Suppressor macrophage (primary cell): ENCODE results near the gene SCNM1.
"Not testable (repeated sequence)": the region's sequence is repeated elsewhere in the genome, so short reads cannot be mapped to it uniquely, and the experiment has no call there.

Experiments
- DNase-seq, 4 experiments: peaks; one replicate each; pipeline ENCODE4 v3.0.0-alpha.2; 2020 to 2022

SCNM1 gene

GRCh38 chr1:151193856-151194255 is 27.9 kb downstream of the SCNM1 start:
- no peak for DNase-seq

- peak in 2 of 4 experiments; percentile 22 to 29 for DNase-seq
Observed at GRCh38 chr1:151194894-151195594, 29.1 kb downstream of the SCNM1 start.

GRCh38 chr1:151196292-151196800 is 30.4 kb downstream of the SCNM1 start:
- DNase-seq, result peak; percentile 80 to 91 (median 85)

GRCh38 chr1:151197863-151198253 is 31.9 kb downstream of the SCNM1 start:
- DNase-seq, result no peak

GRCh38 chr1:151198254-151199127 is 32.5 kb downstream of the SCNM1 start, which contains the start of gene PIP5K1A:
PIP5K1A (plus strand) TSS chr1:151198552; CDS start chr1:151198997, 445 bp downstream.
- DNase-seq, result peak; percentile 100

GRCh38 chr1:151199873-151200581 is 34.1 kb downstream of the SCNM1 start:
- DNase-seq, result peak; percentile 15 to 48 (median 30)

GRCh38 chr1:151205381-151205965 is 39.5 kb downstream of the SCNM1 start:
- not testable (repeated sequence) for DNase-seq

GRCh38 chr1:151210830-151211229 is 44.9 kb downstream of the SCNM1 start:
- DNase-seq, result no peak

- DNase-seq, result no peak
Observed at GRCh38 chr1:151211972-151212705, 46.2 kb downstream of the SCNM1 start.

- DNase-seq, result no peak
Observed at GRCh38 chr1:151213560-151213959, 47.6 kb downstream of the SCNM1 start.
